ENCODE data around the gene ATP1B3.
"Not testable (repeated sequence)": the region's sequence is repeated elsewhere in the genome, so short reads cannot be mapped to it uniquely, and the experiment has no call there.

The ATP1B3 gene

DNA sequence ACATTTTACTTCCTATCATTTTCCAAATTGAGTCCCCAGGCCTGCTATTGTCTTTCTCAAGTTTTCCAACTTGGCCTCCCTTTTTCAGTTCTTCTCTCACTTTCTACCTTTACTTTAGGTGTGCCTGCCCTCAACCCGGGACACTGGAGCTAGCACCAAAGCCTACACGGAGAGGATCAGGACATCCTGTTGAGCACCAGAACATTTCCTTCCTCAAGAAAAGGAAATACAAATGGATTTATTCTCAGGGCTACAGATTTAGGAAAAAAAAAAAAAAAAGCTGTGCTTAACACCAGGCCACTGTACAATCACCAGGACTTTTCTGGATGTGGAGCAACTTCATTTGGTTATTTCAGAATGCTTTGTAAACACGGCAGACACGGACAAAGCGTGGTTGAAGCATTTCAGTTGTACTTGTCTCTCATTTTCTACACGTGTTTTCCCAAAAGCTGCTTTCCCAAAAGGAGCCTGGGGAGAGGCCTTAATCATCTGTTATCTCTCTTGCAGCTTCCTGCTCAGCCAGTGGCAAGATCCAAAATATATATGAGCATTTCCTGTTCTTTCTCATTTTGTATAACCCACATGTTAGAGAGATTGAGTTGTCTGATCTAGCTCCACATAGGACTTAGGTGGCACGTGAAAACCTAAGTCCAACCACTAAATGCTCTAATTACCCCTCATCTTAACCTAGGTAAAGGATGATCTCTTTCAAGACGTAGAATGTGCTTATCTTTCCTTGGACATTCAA is 15.5 kb upstream of the ATP1B3 start:
- DNase-seq (ENCODE audit: low spot score), result peak; percentile 15

DNA sequence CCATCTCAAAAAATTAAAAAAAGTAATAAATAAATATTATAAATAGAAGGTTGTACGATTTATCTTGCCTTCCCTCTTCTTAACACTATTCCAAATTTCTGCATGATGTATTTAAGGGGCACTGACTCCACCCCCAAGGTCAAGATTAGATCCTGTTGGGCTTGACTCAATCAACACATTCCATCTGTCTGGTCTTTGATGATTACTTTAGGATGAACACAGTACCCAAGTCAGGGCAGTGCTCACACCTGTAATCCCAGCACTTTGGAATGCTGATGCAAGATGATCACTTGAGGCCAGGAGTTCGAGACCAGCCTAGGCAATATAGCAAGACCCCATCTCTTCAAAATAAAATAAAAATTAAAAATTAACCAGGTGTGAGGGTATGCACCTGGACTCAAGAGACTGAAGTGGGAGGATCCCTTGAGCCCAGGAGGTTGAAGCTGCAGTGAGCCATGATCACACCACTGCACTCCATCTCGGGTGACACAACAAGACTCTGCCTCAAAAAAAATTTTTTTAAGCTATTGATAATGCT is 14.1 kb upstream of the ATP1B3 start:
- DNase-seq (ENCODE audit: low spot score), result no peak

DNA sequence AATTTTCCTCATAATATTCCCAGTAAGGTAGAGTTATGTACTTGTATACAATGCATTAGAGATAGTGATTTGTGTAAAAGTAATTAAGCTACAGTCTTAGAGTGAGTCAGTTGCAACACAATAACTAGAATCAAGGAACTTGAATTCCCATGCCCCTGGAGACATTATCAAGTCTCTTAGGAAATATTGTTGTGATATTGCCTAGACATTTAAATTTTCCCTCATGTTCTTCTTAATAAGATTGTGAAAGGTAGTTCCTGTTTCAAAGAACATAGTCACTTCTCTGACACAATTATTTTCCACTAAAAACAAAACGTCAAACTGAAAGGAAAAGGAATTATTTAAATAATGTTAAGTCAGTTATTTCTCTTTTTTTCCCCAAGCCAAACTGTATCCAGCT is 13.0 kb upstream of the ATP1B3 start:
- no peak for DNase-seq (ENCODE audit: low spot score)

DNA sequence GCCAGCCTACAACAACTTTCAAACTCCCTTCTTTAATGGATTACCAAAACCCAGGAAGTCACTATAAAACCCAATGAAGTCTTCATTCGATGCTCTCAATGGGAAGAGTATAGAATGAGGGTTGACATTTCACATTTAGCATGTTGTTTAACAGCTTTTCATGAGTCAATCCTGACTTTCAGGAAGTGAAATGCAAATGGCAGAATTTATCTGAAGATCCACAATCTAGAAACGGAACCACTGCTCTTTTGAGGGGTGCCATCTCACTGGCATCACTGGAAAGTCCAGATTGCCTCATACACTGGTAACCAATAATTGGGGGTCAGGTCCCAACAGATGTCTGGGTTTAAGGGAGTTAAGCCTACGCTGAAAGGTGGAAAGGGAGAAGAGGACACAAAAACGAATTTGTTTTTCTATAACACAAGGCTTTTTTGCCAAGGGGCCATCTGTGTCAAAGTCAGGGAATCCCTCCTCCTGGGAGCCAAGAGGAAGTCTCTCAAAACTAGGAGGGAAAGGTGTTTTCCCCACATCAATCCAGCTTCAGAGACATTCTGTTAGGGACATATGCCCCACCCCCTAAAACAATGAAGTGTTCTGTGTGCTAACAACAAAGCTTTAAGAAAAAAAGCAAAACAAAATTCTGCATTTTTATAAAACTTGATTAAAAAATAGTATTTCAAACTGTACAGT is 12.0 kb upstream of the ATP1B3 start:
- no peak for DNase-seq (ENCODE audit: low spot score)

DNA sequence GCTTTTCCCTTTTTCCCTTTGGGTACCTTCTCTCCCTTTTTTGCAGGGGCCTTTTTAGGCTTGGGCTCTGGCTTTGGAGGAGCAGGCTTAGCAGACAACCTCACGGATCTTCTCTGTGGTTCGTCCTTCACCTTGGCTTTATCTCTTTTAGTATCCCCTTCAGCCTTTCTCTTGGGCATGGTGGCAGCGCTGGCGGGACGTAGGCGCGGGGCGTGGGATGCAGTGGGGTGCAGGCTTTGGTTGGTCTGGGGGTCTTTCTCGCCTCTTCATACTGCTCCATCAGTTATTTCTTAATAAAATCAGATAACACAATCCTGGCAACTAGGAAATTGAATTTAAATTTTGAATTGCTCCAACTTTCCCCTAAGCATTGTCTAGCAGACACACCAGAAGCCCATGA is 11.3 kb upstream of the ATP1B3 start:
- DNase-seq (ENCODE audit: low spot score), result no peak

DNA sequence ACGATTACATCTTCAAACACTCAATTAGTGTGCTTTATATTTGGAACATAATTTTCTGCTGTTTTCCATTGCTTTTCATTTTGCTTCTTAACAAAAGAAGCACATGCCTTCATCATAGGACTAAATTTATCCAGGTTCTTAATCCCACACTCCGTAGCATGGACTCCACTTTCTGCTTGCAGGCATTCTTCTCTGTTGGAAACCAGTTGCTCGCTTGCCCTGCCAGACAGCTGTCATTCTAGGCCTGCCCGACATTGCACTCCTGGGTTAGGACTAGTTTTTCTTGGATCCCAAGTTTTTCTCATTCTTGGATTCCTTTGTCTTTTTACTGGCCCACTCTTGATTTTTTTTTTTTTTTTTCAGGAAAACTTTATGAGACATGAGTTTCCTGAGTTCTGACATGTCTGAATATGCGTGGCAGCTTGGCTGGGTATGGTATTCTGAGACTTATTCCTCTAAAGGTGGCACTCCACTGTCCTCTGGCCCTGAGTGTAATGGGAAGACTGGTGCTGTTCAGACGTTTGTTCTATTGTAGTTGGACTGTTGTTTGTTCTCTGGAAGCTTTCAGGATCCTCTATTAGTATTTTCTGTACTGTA is 6.3 kb upstream of the ATP1B3 start:
- no peak for DNase-seq (ENCODE audit: low spot score)

DNA sequence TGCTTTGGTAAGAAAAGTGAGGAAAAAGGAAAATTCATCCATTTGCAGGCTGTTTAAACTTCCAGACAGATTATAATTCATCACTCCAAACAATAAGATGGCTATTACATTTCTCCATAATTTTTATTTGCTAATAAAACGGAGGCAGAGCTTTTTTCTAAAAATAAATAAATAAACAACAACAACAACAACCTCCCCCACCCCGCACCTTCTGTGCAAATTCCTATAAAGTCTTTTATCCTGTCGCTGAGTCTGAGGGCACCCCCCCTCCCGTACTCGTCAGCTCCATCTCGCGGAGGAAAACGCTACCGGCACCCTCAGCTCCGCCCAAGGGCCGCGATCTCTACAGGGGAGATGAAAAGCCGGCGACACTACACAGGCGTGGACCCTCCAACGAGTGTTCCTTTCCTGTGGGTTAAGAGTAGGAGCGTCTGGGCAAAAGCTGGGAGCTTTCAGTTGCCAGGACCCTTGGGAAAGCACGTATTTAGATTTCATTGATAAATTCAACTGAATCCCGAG is 1.0 kb upstream of the ATP1B3 start:
- DNase-seq (ENCODE audit: low spot score), result peak; percentile 92

DNA sequence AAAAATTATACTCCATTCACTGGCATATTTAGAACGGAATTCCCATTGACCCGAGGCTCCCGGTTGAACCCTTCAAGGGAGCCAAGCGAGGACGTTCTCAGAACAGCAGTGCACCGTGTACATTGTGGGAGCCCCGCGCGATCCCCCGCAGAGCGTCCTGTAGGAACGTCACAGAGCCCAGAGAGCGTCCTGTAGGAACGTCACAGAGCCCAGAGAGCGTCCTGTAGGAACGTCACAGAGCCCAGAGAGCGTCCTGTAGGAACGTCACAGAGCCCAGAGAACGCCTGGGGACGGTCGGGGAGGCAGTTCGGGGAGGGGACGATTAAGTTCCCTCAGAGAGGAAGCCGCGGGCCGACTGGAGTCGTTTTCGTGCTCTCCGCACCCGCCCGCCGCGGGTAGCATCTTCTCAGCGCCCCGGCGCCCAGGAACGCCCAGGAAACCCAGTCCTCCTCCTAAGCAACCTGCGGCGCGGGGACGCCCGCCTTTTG is 506 bp upstream of the ATP1B3 start:
- no peak for DNase-seq (ENCODE audit: low spot score)

DNA sequence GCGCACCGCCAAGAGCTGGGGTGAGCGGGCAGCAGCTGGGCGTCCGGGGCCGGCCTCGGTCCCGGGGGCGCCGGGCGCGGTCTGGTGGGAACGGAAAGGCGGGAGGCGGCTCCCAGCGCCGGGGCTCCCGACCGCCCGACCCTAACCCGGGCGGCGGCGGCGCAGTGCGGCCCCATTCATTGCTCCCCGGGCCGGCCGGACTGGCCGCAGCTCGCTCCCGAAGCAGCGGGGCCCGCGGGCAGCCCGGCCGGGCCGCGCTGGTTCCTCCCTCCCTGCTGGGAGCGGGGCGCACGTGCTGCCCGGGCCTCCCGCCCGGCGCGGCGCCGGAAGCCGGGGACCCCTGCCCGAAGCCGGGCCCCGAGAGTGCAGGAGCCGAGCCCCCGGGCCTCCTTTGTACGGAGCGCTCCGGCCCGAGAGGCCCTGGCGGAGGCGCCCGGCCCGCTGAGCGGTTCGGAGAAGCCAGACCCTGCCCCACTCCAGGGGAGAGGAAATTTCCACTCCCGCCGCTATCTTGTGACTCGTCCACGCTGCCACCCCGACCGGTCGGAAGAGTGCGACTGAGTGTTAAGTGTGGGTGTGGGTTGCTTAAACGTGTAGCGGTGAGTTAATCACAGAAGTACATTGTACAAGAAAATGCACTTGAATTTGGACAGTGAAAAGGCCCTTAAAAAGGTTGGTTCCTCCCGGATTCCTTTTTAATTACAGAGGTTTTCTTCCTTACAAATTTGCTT is 613 bp downstream of the ATP1B3 start:
- DNase-seq (ENCODE audit: low spot score), result peak; percentile 69

DNA sequence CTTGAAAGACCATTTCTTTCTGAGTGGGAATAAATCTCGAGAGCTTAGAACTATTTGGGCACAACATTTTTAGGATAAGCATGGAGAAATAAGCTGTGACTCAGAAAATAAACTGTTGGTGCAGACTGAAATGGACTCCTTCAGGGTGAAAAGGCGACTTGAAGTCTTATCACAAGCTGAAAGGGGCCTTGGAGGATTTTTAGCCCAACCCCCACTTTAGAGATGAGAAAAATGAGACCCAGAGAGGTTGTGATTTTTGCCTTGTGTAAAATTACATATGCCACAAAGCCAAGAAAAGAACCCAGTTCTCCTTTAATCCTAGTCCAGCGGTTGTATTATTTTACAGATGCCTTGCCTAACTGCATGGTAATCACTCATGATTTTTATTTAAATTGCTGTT is 1.5 kb downstream of the ATP1B3 start:
- peak; percentile 22 for DNase-seq (ENCODE audit: low spot score)

DNA sequence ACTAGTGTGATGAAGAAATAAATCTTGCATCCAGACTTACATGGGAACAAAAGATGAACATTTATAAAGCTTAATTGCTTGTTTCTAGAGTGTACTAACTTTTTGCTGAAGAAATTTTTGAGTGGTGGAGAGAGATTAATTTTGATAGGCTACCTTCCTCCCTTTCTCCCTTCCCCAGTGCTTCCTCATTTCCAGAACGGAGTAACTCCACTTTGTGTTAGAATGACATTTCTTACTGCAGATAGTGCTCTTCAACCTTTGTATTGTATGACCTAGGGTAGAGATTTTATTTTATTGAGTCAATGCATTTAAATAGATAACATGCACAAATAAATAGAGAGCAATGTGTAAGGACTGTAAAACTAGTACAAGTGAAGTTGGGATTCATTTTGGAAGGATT is 1.9 kb downstream of the ATP1B3 start:
- no peak for DNase-seq (ENCODE audit: low spot score)

DNA sequence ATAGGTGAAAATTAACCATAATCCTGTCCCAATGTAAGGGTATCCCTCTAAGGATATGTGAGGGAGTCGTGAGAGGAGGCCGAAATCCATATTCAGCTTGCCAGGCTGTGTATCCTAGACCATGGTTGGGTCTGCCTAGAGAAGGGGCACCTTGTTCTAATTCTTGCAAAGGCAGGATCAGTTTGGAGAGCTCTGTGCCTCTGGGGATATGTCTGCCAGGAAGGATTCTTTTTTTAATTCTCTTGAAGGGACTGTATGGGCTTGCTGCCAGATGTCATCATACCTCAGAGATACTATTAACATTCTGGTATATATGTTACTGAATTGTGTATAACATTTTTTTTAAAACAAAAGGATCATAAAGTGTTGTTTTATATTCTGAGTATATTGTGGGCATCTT is 2.4 kb downstream of the ATP1B3 start:
- peak; percentile 19 for DNase-seq (ENCODE audit: low spot score)

DNA sequence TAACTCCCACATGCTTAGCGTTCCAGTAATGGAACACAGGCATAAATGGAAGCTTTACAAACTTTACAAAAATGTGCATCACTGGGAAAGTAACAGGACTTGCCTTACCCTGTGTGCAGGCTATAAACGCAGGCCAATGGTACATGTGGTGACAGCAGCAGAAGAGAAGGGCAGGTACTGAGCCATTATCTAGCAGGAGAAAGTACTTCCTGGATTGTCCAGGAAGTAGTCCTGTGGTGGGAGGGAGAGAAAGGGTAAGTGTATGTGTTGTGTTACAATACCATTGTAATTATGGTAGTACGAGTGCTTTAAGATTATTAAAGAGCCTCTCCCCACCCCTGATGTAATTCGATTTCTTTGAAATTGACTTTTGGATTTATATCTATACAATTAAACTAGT is 5.3 kb downstream of the ATP1B3 start:
- DNase-seq (ENCODE audit: low spot score), result no peak

DNA sequence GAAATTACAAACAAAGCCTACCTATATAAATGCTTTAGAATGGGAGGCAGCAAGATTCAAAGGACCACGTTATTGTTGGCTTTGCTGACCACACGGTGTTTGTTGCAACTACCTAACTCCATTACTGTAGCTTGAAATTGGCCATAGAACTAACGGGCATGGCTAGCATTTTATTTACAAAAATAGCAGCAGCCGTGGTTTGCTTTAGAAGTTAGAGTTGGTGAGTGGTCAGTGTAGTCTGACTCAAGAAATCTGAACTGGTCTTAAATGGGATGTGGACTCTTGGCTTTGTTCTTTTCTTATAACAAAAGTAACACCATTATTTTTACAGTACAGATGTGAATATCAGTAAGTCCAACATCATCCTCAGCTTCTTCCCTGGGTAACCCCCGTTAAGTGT is 10.6 kb downstream of the ATP1B3 start:
- no peak for DNase-seq (ENCODE audit: low spot score)

DNA sequence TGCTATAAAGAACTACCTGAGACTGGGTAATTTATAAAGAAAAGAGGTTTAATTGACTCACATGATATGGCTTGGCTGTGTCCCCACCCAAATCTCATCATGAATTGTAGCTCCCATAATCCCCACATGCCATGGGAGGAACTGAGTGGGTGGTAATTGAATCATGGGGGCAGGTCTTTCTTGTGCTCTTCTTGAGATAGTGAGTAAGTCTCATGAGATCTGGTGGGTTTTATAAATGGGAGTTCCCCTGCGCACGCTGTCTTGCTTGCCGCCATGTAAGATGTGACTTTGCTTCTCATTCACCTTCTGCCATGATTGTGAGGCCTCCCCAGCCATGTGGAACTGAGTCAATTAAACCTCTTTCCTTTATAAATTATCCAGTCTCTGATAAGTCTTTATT is 12.1 kb downstream of the ATP1B3 start:
- not testable (repeated sequence) for DNase-seq (ENCODE audit: low spot score)

DNA sequence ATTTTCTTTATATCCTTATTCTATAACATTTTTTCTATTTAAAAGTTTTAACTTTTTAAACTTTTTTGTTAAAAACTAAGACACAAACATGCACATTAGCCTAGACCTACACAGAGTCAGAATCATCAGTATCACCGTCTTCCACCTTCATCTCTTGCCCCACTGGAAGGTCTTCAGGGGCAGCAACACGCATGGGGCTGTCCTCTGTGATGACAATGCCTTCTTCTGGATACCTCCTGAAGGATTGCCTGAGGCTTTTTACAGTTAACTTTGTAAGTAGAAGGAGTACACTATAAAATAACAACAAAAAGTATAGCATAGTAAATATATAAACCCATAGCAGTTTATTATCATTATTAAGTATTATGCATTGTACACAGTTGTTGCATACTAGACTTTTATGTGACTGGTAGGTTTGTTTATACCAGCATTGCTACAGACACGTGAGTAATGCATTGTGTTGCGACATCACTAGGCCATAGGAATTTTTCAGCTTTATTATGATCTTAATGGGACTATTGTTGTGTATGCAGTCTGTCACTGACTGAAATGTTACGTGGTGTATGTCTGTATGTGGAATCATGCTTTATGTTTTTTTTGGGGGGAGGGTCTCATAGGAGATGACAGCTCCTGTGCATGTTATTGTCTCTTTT is 18.2 kb downstream of the ATP1B3 start:
- DNase-seq (ENCODE audit: low spot score), result peak; percentile 63

DNA sequence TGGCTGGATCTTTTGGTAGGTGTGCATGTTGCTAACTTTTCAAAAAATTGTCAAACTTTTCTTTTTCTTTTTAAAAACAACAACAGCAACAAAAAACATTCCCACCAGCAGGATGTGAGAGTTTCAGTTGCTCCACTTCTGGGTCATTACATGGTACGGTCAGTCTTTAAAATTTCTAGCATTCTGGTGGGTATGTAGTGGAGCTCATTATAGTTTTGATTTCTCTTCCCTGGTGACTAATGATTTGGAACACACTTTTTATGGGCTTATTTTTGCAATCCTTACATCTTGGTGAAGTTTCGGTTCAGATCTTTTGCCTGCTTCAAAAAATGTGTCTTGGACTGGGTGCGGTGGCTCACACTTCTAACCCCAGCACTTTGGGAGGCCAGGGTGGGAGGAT is 19.3 kb downstream of the ATP1B3 start:
- no peak for DNase-seq (ENCODE audit: low spot score)

DNA sequence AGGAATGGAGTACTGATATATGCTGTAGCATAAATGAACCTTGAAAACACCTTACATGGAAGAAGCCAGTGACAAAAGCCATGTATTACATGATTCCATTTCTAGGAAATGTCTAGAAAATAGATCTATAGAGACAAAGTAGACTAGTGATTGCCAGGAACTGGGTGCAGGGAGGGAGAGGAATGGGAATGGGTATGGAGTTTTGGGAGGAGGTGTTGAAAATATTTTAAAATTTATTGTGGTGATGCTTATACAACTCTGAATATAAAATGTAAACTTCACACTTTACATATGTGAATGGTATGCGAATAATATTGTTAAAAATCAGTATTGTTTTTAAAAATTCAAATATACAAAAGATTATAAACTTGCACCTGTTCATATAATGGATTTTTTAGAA is 22.5 kb downstream of the ATP1B3 start:
- DNase-seq (ENCODE audit: low spot score), result no peak

DNA sequence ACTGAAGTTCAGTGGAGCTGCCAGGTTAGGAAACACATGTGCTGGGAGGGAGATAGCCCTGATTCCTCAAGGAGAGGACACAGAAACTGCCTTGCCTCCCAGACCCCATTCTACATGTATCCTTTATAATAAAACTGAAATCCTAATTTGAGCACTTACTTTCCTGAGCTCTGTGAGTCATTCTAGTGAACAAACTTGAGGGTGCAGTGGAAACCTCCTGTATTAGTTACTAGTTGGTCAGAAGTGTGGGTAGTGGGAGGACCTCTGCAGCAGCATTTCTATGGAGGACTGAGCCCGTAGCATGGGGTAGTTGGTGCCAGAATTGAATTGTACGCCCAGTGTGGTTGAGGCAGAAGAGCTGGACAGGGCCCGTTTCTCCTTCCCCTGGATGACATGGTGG is 23.9 kb downstream of the ATP1B3 start:
- no peak for DNase-seq (ENCODE audit: low spot score)

DNA sequence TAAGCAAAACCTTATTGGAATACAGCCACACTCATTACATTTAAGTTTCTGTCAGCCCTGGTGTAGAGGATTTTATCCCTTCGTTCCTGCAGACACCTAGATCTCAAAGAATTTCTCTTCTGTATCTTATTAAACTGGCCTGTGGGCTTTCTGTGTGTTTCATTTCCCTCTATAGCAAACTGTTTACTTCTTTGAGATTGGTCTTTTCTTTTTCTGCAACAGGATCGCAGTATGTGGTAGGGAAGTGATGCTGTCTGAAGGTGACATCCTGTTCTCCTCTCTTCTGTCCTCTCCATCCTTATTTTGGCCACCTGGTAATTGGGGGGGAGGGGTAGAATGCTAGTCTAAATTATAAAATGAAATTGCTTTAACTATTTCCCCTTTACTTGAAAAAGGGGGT is 25.5 kb downstream of the ATP1B3 start:
- no peak for DNase-seq (ENCODE audit: low spot score)

DNA sequence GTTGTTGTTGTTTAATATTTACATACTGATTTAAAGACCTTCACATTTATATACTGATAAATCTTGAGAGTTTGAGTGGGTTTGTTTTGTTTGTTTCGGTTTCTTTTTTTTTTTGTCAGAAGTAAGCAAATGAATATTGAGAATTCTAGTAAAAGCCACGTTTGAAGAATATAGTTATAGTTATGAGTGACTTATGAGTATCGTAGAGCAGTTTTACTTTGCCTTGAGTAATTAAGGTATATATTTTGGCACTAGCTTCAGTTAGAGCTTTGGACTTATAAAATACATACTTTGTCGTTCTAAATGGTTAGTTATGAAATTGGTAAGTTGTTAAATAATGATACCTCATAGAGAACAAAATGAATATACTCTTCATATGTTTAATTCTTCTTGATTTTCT is 27.8 kb downstream of the ATP1B3 start:
- no peak for DNase-seq (ENCODE audit: low spot score)

DNA sequence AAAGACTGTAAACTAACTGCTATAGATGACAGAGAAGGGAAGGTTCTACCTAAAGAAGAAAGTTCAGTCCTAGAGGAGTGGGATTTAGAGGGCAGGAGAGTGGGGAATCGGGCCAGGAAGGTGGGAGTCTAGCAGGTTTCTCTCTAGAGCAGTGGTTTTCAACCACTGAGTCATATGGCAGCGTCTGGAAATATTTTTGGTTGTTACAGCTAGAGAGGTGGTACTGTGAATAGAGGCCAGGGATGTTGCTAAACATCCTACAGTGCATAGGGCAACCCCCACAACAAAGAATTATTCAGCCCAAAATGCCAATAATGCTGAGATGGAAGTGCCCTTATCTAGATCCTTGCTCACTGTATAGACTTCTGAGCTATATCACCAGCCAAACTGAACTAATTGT is 28.7 kb downstream of the ATP1B3 start:
- DNase-seq (ENCODE audit: low spot score), result no peak
